ENCODE data around the gene NOB1. TPM values are rescaled to one million over a fixed set of nuclear protein-coding genes. Genes with fewer than 3 reads are reported as not detected.

Gene NOB1
- total and polyA plus RNA-seq, 9 of the 15 experiments (the other 6 are each of a cell fraction or from before 2014, with no cell fraction given), result 42.4 to 148 (median 116) TPM

- TF ChIP-seq ZBTB40 (IDR thresholded peaks at IDR 0.05) (no peak), ZBTB40 (CRISPR knock-in tag; IDR thresholded peaks at IDR 0.05) (no peak), MXI1 (IDR thresholded peaks at IDR 0.05; ENCODE audit: low read depth, low read length) (no peak), HMGXB4 (CRISPR knock-in tag; IDR thresholded peaks at IDR 0.05) (no peak), ZFP36 (IDR thresholded peaks at IDR 0.05; ENCODE audit: low read depth, low read length, partially characterized antibody) (no peak), NUFIP1 (IDR thresholded peaks at IDR 0.05; ENCODE audit: partially characterized antibody) (no peak), SIX5 (IDR thresholded peaks at IDR 0.05; ENCODE audit: borderline replicate concordance in 1 of 2, insufficient read depth in 1 of 2, low read depth in 1 of 2, low read length in 2 of 2) (no peak), MTA3 (IDR thresholded peaks at IDR 0.05; ENCODE audit: borderline replicate concordance) (no peak), SMARCA4 (IDR thresholded peaks at IDR 0.05) (peak; percentile 43; the same call in 1 of the 2 replicates), ZNF316 (IDR thresholded peaks at IDR 0.05) (no peak), SMAD1 (IDR thresholded peaks at IDR 0.05; ENCODE audit: low read depth, low read length, partially characterized antibody) (no peak), COPS2 (conservative IDR thresholded peaks at IDR 0.05) (no peak), HMBOX1 (IDR thresholded peaks at IDR 0.05) (0 out of 2 replicates have a peak, but pooled peaks have one; percentile 12), NCOR1 (IDR thresholded peaks at IDR 0.05) (no peak)
Measured at GRCh38 chr16:69725480-69726312, 29.0 kb downstream of the NOB1 start (continued).

Measured in K562 (cell line).